Activated naive CD4-positive, alpha-beta T cell treated with anti-CD3 and anti-CD28 coated beads for 36 hours (primary cell): ENCODE measurements around the gene TOM1L2. TPM values are rescaled to one million over a fixed set of nuclear protein-coding genes. Genes with fewer than 3 reads are reported as not detected.

Experiments
- CTCF ChIA-PET: fragments of 350-600 bp; sonication (Branson Sonifier 250); formaldehyde crosslinking; loops from one replicate; lab custom pipeline; 2021; ENCODE audit warnings: antibody characterized with exemption; lab: Charles Lee
- DNase-seq: peaks from one replicate; pipeline ENCODE4 v3.0.0-alpha.2; 2020
- H3K27ac Mint-ChIP-seq: one replicate; pipeline ENCODE4 v1.8.0; 2021; ENCODE audit warnings: mild to moderate bottlenecking, mixed read lengths
- H3K27me3 Mint-ChIP-seq: one replicate; pipeline ENCODE4 v1.8.0; 2021; ENCODE audit warnings: low read depth, mixed read lengths
- H3K36me3 Mint-ChIP-seq: one replicate; pipeline ENCODE4 v1.8.0; 2021; ENCODE audit warnings: low read depth, mixed read lengths
- H3K4me1 Mint-ChIP-seq: one replicate; pipeline ENCODE4 v1.8.0; 2021; ENCODE audit warnings: low read depth, mixed read lengths
- H3K4me3 Mint-ChIP-seq: one replicate; pipeline ENCODE4 v1.8.0; 2021; ENCODE audit warnings: mild to moderate bottlenecking, moderate library complexity, mixed read lengths
- H3K9me3 Mint-ChIP-seq: one replicate; pipeline ENCODE4 v1.8.0; 2021; ENCODE audit warnings: mixed read lengths
- intact Hi-C: fragments of 100-400 bp; cut with micrococcal nuclease; formaldehyde crosslinking; loops from one replicate; pipeline ENCODE4 v1.15.1; 2023
- total RNA-seq, 2 experiments: library from RNA; stranded (reverse); gene quantifications; one replicate each; pipeline ENCODE4 v1.2.3, GENCODE V29; 2021

The TOM1L2 gene
- total RNA-seq, 2 experiments from 2014 or later = 9.8 to 9.9 TPM

- H3K27me3 Mint-ChIP-seq = no peaks in the 10 kb centered on the region
- CTCF ChIA-PET = no interaction called here
- H3K4me1 Mint-ChIP-seq = no peaks in the 10 kb centered on the region
- intact Hi-C loops = no loop called here
- DNase-seq = no peak
- H3K36me3 Mint-ChIP-seq = no peaks in the 10 kb centered on the region
- no peak overlapping the region for H3K4me3 Mint-ChIP-seq
- no peaks in the 10 kb centered on the region for H3K9me3 Mint-ChIP-seq
- H3K27ac Mint-ChIP-seq = no peak overlapping the region
These were observed 10.6 kb upstream of the TOM1L2 start for GRCh38 chr17:17982801-17983200.

- H3K36me3 Mint-ChIP-seq = no peaks in the 10 kb centered on the region
- no peak for DNase-seq
- H3K27ac Mint-ChIP-seq = no peak overlapping the region
- H3K9me3 Mint-ChIP-seq = no peaks in the 10 kb centered on the region
- H3K27me3 Mint-ChIP-seq = no peaks in the 10 kb centered on the region
- intact Hi-C loops = no loop called here
- no peaks in the 10 kb centered on the region for H3K4me1 Mint-ChIP-seq
- CTCF ChIA-PET = no interaction called here
- no peak overlapping the region for H3K4me3 Mint-ChIP-seq
These were observed 9.1 kb upstream of the TOM1L2 start for GRCh38 chr17:17981330-17981729.

GRCh38 chr17:17979778-17980177 lies 7.6 kb upstream of the TOM1L2 start:
- no peak overlapping the region for H3K4me3 Mint-ChIP-seq
- no peaks in the 10 kb centered on the region for H3K36me3 Mint-ChIP-seq
- no peaks in the 10 kb centered on the region for H3K9me3 Mint-ChIP-seq
- H3K4me1 Mint-ChIP-seq = no peaks in the 10 kb centered on the region
- H3K27ac Mint-ChIP-seq = no peak overlapping the region
- intact Hi-C loops = no loop called here
- CTCF ChIA-PET = no interaction called here
- H3K27me3 Mint-ChIP-seq = no peaks in the 10 kb centered on the region
- DNase-seq = no peak

GRCh38 chr17:17978481-17979424 lies 6.6 kb upstream of the TOM1L2 start:
- intact Hi-C loops = no loop called here
- CTCF ChIA-PET = no interaction called here
- Mint-ChIP-seq H3K27me3 (no peaks in the 10 kb centered on the region), H3K27ac (no peak overlapping the region), H3K4me1 (no peaks in the 10 kb centered on the region), H3K4me3 (no peak overlapping the region), H3K9me3 (no peaks in the 10 kb centered on the region), H3K36me3 (no peaks in the 10 kb centered on the region)
- DNase-seq = no peak

GRCh38 chr17:17976931-17977570 lies 4.9 kb upstream of the TOM1L2 start:
- intact Hi-C loops = no loop called here
- Mint-ChIP-seq H3K36me3 (no peaks in the 10 kb centered on the region), H3K27ac (no peak overlapping the region), H3K27me3 (no peaks in the 10 kb centered on the region), H3K9me3 (no peaks in the 10 kb centered on the region), H3K4me3 (no peak overlapping the region), H3K4me1 (peaks cover 3% of the 10 kb centered on the region)
- no peak for DNase-seq
- CTCF ChIA-PET = no interaction called here

GRCh38 chr17:17975436-17975835 lies 3.2 kb upstream of the TOM1L2 start:
- DNase-seq = no peak
- H3K27ac Mint-ChIP-seq = no peak overlapping the region
- CTCF ChIA-PET = no interaction called here
- no peaks in the 10 kb centered on the region for H3K36me3 Mint-ChIP-seq
- H3K27me3 Mint-ChIP-seq = no peaks in the 10 kb centered on the region
- H3K9me3 Mint-ChIP-seq = no peaks in the 10 kb centered on the region
- peaks cover 14% of the 10 kb centered on the region for H3K4me1 Mint-ChIP-seq
- H3K4me3 Mint-ChIP-seq = no peak overlapping the region
- intact Hi-C loops = no loop called here

GRCh38 chr17:17972952-17973254 lies 703 bp upstream of the TOM1L2 start:
- no peaks in the 10 kb centered on the region for H3K27me3 Mint-ChIP-seq
- CTCF ChIA-PET = interaction anchor here (1.1 to 1.4 kb wide), 2 partner anchors 25 to 54 kb away, joined by 3 to 6 read pairs; no protein-coding TSS in a partner anchor
- peak overlapping the region; percentile 39 for H3K27ac Mint-ChIP-seq
- H3K4me3 Mint-ChIP-seq = peak overlapping the region; percentile 90
- H3K4me1 Mint-ChIP-seq = peaks cover 30% of the 10 kb centered on the region
- no peak for DNase-seq
- H3K36me3 Mint-ChIP-seq = no peaks in the 10 kb centered on the region
- intact Hi-C loops = loop anchor here (1.0 to 5.0 kb wide), 10 partner anchors 15 to 381 kb away; partner anchors contain the start of genes ALKBH5, ATPAF2, GID4 and MIEF2
- H3K9me3 Mint-ChIP-seq = no peaks in the 10 kb centered on the region

GRCh38 chr17:17971431-17972125 lies 622 bp downstream of the TOM1L2 start:
- Mint-ChIP-seq H3K4me1 (peaks cover 42% of the 10 kb centered on the region), H3K36me3 (no peaks in the 10 kb centered on the region), H3K9me3 (no peaks in the 10 kb centered on the region), H3K4me3 (peak overlapping the region; percentile 71), H3K27ac (no peak overlapping the region), H3K27me3 (no peaks in the 10 kb centered on the region)
- DNase-seq = peak; percentile 36
- CTCF ChIA-PET = interaction anchor here (1.4 to 2.0 kb wide), 2 partner anchors 53 kb away, joined by 6 to 7 read pairs; no protein-coding TSS in a partner anchor
- intact Hi-C loops = loop anchor here (1.0 to 5.0 kb wide), 10 partner anchors 13 to 379 kb away; partner anchors contain the start of genes ALKBH5, ATPAF2, GID4 and MIEF2

- intact Hi-C loops = loop anchor here (5.0 kb wide), 1 partner anchor 379 kb away; the partner anchor contains the start of gene PEMT
- H3K4me3 Mint-ChIP-seq = peak overlapping the region; percentile 71
- H3K9me3 Mint-ChIP-seq = no peaks in the 10 kb centered on the region
- H3K4me1 Mint-ChIP-seq = peaks cover 49% of the 10 kb centered on the region
- no peak overlapping the region for H3K27ac Mint-ChIP-seq
- H3K36me3 Mint-ChIP-seq = no peaks in the 10 kb centered on the region
- no peaks in the 10 kb centered on the region for H3K27me3 Mint-ChIP-seq
- no peak for DNase-seq
- CTCF ChIA-PET = interaction anchor here (2.0 kb wide), 1 partner anchor 52 kb away, joined by 7 read pairs; no protein-coding TSS in a partner anchor
These were observed 1.3 kb downstream of the TOM1L2 start for GRCh38 chr17:17970699-17971430.

GRCh38 chr17:17966399-17966798 lies 5.8 kb downstream of the TOM1L2 start:
- intact Hi-C loops = loop anchor here (1.0 to 2.0 kb wide), 2 partner anchors 8 to 148 kb away; no protein-coding TSS in a partner anchor
- Mint-ChIP-seq H3K27ac (no peak overlapping the region), H3K4me3 (no peak overlapping the region), H3K9me3 (no peaks in the 10 kb centered on the region), H3K36me3 (peaks cover 1% of the 10 kb centered on the region), H3K4me1 (peaks cover 69% of the 10 kb centered on the region), H3K27me3 (no peaks in the 10 kb centered on the region)
- peak; percentile 66 for DNase-seq
- CTCF ChIA-PET = interaction anchor here (0.6 to 2.4 kb wide), 2 partner anchors 47 to 126 kb away, joined by 3 to 7 read pairs; no protein-coding TSS in a partner anchor

GRCh38 chr17:17965152-17965721 lies 7.0 kb downstream of the TOM1L2 start:
- DNase-seq = no peak
- Mint-ChIP-seq H3K36me3 (peaks cover 1% of the 10 kb centered on the region), H3K4me1 (peaks cover 69% of the 10 kb centered on the region), H3K27me3 (no peaks in the 10 kb centered on the region), H3K27ac (no peak overlapping the region), H3K9me3 (no peaks in the 10 kb centered on the region), H3K4me3 (no peak overlapping the region)
- CTCF ChIA-PET = no interaction called here
- intact Hi-C loops = no loop called here
